ENCODE data around the gene TRABD2B.

Gene TRABD2B

GRCh38 chr1:47970882-47971281 lies 26.3 kb downstream of the TRABD2B start (continued):
- TF ChIP-seq, protein P1, sequence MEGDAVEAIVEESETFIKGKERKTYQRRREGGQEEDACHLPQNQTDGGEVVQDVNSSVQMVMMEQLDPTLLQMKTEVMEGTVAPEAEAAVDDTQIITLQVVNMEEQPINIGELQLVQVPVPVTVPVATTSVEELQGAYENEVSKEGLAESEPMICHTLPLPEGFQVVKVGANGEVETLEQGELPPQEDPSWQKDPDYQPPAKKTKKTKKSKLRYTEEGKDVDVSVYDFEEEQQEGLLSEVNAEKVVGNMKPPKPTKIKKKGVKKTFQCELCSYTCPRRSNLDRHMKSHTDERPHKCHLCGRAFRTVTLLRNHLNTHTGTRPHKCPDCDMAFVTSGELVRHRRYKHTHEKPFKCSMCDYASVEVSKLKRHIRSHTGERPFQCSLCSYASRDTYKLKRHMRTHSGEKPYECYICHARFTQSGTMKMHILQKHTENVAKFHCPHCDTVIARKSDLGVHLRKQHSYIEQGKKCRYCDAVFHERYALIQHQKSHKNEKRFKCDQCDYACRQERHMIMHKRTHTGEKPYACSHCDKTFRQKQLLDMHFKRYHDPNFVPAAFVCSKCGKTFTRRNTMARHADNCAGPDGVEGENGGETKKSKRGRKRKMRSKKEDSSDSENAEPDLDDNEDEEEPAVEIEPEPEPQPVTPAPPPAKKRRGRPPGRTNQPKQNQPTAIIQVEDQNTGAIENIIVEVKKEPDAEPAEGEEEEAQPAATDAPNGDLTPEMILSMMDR (tag by site-specific recombination; IDR thresholded peaks at IDR 0.05), result no peak
- TF ChIP-seq ZNF707 (tag by site-specific recombination; IDR thresholded peaks at IDR 0.05), result no peak
- no peak for TF ChIP-seq EGR2 (tag by site-specific recombination; IDR thresholded peaks at IDR 0.05; ENCODE audit: low read depth)

DNA sequence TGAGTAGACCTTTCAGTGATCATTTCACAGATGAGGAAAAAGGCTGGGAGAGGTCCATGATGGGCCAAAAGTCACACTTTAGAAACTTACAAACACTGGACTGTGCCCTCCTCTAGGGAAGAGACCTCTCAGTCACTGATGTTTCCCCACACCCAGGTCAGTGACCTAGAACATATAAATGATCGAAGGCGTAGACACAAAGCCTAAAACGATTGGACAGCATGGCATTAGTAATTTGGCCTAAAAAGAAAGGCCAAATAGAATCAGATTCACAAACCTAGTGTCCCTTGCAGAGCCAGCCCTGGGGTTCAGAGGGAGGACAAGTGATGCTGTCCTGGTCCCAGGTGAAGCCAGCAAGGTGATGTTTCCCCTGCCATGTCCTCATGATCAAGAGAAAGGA lies 27.7 kb downstream of the TRABD2B start:
- Histone ChIP-seq H3K4me1 (ENCODE audit: control insufficient read depth, insufficient read depth, low read length) (peaks cover 12% of the 10 kb centered on the region), H3K27ac (ENCODE audit: extremely low read depth, low read depth, low read length) (no peak overlapping the region), H3K36me3 (ENCODE audit: control insufficient read depth in 2 of 2, insufficient read depth in 1 of 2, low read length in 2 of 2) (no peaks in the 10 kb centered on the region), H3K9me3 (ENCODE audit: control insufficient read depth, insufficient read depth, low read depth, low read length) (no peaks in the 10 kb centered on the region), H3K4me3 (ENCODE audit: low read depth, low read length) (no peak overlapping the region)
- POLR2A ChIA-PET, result no interaction called here
- TF ChIP-seq ZNF138 (tag by site-specific recombination; IDR thresholded peaks at IDR 0.05; ENCODE audit: borderline replicate concordance) (no peak), SP7 (tag by site-specific recombination; IDR thresholded peaks at IDR 0.05) (no peak), ZNF274 (IDR thresholded peaks at IDR 0.05; ENCODE audit: low read length) (no peak), ZNF274 (tag by site-specific recombination; IDR thresholded peaks at IDR 0.05; ENCODE audit: borderline replicate concordance) (no peak), ZNF548 (tag by site-specific recombination; IDR thresholded peaks at IDR 0.05) (no peak), ZNF530 (tag by site-specific recombination; IDR thresholded peaks at IDR 0.05; ENCODE audit: low read depth) (no peak), ZNF248 (tag by site-specific recombination; IDR thresholded peaks at IDR 0.05) (no peak), KLF16 (tag by site-specific recombination; IDR thresholded peaks at IDR 0.05) (no peak), ZNF514 (tag by site-specific recombination; IDR thresholded peaks at IDR 0.05) (no peak), SCRT2 (tag by site-specific recombination; IDR thresholded peaks at IDR 0.05) (no peak), MZF1 (tag by site-specific recombination; IDR thresholded peaks at IDR 0.05; ENCODE audit: borderline replicate concordance) (no peak), MEIS1 (CRISPR knock-in tag; IDR thresholded peaks at IDR 0.05; ENCODE audit: borderline replicate concordance) (no peak), ZNF19 (tag by site-specific recombination; IDR thresholded peaks at IDR 0.05; ENCODE audit: low read depth) (no peak), ZNF624 (tag by site-specific recombination; IDR thresholded peaks at IDR 0.05) (no peak), ZSCAN16 (tag by site-specific recombination; IDR thresholded peaks at IDR 0.05) (no peak), ZNF223 (tag by site-specific recombination; IDR thresholded peaks at IDR 0.05) (no peak)
- TF ChIP-seq, protein P2, sequence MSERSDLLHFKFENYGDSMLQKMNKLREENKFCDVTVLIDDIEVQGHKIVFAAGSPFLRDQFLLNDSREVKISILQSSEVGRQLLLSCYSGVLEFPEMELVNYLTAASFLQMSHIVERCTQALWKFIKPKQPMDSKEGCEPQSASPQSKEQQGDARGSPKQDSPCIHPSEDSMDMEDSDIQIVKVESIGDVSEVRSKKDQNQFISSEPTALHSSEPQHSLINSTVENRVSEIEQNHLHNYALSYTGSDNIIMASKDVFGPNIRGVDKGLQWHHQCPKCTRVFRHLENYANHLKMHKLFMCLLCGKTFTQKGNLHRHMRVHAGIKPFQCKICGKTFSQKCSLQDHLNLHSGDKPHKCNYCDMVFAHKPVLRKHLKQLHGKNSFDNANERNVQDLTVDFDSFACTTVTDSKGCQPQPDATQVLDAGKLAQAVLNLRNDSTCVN (tag by site-specific recombination; optimal IDR thresholded peaks at IDR 0.05), result no peak
- TF ChIP-seq, protein P3, sequence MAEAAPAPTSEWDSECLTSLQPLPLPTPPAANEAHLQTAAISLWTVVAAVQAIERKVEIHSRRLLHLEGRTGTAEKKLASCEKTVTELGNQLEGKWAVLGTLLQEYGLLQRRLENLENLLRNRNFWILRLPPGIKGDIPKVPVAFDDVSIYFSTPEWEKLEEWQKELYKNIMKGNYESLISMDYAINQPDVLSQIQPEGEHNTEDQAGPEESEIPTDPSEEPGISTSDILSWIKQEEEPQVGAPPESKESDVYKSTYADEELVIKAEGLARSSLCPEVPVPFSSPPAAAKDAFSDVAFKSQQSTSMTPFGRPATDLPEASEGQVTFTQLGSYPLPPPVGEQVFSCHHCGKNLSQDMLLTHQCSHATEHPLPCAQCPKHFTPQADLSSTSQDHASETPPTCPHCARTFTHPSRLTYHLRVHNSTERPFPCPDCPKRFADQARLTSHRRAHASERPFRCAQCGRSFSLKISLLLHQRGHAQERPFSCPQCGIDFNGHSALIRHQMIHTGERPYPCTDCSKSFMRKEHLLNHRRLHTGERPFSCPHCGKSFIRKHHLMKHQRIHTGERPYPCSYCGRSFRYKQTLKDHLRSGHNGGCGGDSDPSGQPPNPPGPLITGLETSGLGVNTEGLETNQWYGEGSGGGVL (tag by site-specific recombination; IDR thresholded peaks at IDR 0.05), result no peak
- TF ChIP-seq, protein P4, sequence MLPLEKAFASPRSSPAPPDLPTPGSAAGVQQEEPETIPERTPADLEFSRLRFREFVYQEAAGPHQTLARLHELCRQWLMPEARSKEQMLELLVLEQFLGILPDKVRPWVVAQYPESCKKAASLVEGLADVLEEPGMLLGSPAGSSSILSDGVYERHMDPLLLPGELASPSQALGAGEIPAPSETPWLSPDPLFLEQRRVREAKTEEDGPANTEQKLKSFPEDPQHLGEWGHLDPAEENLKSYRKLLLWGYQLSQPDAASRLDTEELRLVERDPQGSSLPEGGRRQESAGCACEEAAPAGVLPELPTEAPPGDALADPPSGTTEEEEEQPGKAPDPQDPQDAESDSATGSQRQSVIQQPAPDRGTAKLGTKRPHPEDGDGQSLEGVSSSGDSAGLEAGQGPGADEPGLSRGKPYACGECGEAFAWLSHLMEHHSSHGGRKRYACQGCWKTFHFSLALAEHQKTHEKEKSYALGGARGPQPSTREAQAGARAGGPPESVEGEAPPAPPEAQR (tag by site-specific recombination; IDR thresholded peaks at IDR 0.05), result no peak
- CTCF ChIA-PET, result interaction anchor here (0.8 to 1.3 kb wide), 3 partner anchors 29 to 124 kb away, joined by 3 to 4 read pairs (median 4); no protein-coding TSS in a partner anchor
